HG02852 (cell line): Measurements from ENCODE around the gene SLC26A11.
"Not testable (repeated sequence)": the region's sequence is repeated elsewhere in the genome, so short reads cannot be mapped to it uniquely, and the experiment has no call there.

Experiments
- ATAC-seq: cut with Tn5 transposase; IDR thresholded peaks from one replicate; pipeline ENCODE4 v1.9.1; 2021; ENCODE audit warnings: mild to moderate bottlenecking, moderate library complexity; ENCODE audit not compliant: unreplicated experiment

The SLC26A11 gene

DNA sequence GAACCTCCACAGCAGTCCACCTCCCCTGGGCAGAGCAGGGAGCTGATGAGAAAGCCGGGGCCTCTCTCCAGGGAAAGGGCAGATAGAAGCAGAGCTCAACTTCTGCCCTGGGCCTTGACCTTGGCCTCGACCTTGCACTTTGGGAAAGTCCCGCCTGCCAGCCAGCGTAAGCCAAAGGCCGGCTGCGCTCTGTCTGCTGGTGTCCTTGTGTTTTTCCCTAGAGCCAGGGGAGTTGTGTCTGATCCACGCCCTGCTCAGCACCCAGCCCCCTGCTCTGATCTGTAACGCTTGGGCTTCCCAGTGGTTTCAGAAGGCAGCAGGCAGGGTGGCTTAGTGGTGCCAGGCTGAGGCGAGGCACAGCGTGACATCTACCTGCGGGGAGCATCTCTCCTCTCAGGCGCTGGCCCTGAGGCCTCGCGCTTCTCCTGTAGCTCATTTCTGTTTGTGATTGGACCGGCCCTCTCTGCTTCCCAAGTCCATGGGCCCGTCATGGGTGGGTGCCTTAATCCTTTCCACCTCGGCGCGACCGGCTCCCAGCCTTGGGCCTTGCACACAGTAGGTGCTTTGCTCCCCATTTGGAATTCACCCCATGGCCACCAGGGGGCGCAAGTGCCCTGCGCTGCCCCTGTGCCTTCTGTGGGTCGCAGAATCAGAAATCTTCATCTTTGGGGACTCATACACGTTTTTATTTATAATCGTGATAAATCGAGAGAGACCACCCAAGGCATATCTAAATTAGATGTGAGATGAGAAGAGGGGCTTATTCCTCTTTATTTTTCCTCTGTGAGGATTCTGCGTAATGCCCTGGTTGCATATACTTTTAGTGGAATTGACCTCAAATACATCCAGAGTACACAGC, 24.3 kb upstream of the SLC26A11 start:
- no peak for ATAC-seq

DNA sequence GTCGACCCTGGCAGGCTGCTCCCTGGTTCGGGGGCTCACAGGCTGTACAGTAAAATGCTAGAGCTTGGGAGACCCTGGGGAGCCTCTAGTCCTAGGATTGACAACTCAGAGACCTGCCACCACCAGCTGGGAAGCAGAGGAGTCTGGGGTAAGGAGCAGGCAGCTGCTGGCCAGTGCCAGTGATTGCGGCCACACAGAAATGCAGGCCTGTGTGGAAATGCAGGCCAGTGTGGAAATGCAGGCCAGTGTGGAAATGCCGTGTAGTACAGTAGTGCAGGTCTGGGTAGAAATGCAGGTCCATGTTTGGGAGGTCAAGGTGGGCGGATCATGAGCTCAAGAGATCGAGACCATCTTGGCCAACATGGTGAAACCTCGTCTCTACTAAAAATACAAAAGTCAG, 23.6 kb upstream of the SLC26A11 start:
- no peak for ATAC-seq

GRCh38 chr17:80198144-80198661, 22.0 kb upstream of the SLC26A11 start:
- ATAC-seq = no peak

DNA sequence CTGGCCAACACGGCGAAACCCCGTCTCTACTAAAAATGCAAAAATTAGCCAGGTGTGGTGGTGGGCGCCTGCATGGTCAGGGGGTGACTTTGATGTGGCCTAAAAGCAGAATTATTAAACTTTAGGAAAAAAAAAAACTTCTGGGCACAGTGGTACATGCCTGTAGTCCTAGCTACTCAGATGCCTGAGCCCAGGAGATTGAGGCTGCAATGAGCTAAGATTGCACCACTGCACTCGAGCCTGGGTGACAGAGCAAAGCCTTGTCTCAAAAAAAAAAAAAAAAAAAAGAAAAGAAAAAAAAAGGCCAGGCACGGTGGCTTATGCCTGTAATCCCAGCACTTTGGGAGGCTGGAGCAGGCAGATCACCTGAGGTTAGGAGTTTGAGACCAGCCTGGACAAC, 20.9 kb upstream of the SLC26A11 start:
- ATAC-seq = not testable (repeated sequence)

GRCh38 chr17:80201446-80201845, 18.8 kb upstream of the SLC26A11 start:
- ATAC-seq = no peak

DNA sequence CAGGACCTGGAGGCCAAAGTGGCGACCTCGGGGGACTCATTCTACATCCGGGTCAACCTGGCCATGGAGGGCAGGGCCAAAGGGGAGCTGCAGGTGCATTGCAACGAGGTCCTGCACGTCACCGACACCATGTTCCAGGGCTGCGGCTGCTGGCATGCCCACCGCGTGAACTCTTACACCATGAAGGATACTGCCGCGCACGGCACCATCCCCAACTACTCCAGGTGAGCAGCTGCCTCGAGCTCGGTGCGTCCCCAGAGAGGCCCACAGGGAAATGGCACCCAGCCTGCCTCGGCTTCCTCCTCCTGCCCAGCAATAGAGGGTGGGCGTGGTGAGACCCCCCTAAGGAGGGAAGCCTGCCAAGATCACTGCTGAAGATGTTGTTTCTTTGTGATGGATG, 18.0 kb upstream of the SLC26A11 start:
- ATAC-seq = no peak

GRCh38 chr17:80203471-80203963, 16.7 kb upstream of the SLC26A11 start:
- ATAC-seq = no peak

DNA sequence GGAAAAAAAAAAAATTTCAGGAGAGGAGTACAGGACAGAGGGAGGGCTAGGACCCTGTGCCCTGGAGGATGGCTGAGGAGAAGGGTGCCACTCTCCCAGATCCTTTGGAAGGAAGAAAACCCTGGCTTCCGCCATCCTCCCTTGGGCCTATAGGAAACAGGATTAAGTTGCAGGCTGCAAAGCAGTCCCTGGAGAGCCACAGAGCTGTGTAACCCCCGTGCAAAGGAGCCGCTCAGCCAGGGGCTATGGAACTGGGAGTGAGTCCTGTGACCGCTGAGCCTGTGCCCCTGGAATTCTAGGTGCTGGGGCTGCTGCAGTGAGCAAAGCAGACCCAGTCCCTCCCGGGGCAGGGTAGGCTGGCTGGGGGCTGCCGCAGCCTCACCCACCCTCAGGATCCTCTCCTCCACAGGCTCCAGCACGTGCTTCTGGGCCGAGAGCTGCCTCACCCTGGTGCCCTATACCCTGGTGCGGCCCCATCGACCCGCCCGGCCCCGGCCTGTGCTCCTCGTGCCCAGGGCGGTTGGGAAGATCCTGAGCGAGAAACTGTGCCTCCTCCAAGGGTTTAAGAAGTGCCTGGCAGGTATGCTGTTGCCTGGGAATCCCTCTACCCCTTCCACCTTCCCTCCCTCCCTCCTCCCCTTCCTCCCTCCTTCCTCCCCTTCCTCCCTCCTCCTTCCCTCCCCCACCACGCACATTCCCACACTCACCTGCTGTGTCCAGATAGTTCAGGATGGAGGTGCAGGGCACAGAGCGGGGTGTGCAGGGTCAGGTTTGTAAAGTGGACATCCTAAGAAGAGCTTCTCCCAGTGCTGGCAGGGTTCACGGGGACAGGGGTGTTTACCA, 15.4 kb upstream of the SLC26A11 start:
- ATAC-seq = no peak

GRCh38 chr17:80205811-80206210, 14.4 kb upstream of the SLC26A11 start:
- ATAC-seq = no peak

GRCh38 chr17:80208050-80208449, 12.2 kb upstream of the SLC26A11 start:
- ATAC-seq = no peak

- ATAC-seq = no peak
Measured at GRCh38 chr17:80209765-80210164, 10.5 kb upstream of the SLC26A11 start.

GRCh38 chr17:80210348-80211108, 9.7 kb upstream of the SLC26A11 start:
- no peak for ATAC-seq

- ATAC-seq = no peak
Measured at GRCh38 chr17:80212109-80212508, 8.1 kb upstream of the SLC26A11 start.

DNA sequence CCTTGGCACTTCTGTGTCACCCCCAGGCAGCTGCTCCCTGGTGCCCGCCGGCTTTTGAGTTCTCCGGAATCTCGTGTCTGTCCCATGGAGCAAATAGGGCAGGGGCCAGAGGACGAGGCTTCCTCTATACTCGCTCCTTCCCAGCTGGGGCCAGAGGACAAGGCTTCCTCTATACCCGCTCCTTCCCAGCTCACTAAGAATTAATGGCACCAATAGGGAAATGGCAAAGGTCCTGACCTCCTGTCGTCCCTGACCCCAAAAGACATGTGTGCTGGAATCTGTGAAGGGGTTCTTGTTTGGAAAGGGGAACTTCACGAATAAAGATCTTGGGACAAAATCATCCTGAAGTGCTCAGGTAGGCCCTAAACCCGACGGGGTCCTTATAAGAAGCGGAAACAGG, 7.7 kb upstream of the SLC26A11 start:
- no peak for ATAC-seq

DNA sequence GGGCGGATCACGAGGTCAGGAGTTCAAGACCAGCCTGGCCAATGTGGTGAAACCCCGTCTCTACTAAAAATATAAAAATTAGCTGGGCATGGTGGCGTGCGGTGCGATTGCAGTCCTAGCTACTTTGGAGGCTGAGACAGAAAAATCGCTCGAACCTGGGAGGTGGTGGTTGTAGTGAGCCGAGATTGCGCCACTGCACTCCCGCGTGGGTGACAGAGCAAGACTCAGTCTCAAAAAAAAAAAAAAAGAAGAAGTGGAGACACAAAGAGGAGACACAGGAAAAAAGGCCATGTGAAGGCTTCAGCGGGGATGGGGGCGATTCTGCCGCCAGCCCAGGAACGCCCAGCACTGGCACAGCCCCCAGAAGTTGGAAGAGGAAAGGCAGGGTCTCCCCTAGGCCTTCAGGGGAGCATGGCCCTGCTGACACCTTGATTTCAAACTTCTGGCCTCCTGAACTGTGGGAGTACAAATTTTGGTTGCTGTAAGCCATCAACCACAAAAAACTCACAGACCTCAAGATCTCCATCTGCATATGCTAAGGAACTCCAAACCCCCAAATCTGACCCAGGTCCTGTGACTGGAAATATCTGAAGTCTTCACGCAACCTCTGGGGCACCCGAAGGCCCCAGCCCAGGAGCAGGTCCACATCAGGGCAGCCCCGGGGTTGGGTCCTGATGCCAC, 7.1 kb upstream of the SLC26A11 start:
- no peak for ATAC-seq

- ATAC-seq = no peak
Measured at GRCh38 chr17:80213643-80213975, 6.6 kb upstream of the SLC26A11 start.

GRCh38 chr17:80214012-80214877, 6.0 kb upstream of the SLC26A11 start:
- ATAC-seq = no peak

GRCh38 chr17:80214878-80215210, 5.4 kb upstream of the SLC26A11 start:
- no peak for ATAC-seq
